T47D (cell line): ENCODE data around the gene MCU.
A peak's percentile ranks its signal among the peaks of the same experiment; 100 is the strongest.
"Not testable (repeated sequence)": the region's sequence is repeated elsewhere in the genome, so short reads cannot be mapped to it uniquely, and the experiment has no call there.

Experiments used
- DNase-seq, 2 experiments: peaks; one replicate each; pipeline versions ENCODE4 v3.0.0 to v3.0.0-alpha.2; 2011 to 2012; ENCODE audit warnings: low read depth in 1 of 2, low spot score in 1 of 2
- JUND ChIP-seq: IDR thresholded peaks from 2 replicates; pipeline ENCODE4 v1.6.1; 2012; ENCODE audit warnings: low read depth
- in situ Hi-C: cut with HindIII; loops from 2 replicates; pipeline ENCODE4 v1.10.0; 2016; ENCODE audit warnings: low sequenced_read_pairs, low pct_unique_long_range_greater_than_20kb

Gene MCU

DNA sequence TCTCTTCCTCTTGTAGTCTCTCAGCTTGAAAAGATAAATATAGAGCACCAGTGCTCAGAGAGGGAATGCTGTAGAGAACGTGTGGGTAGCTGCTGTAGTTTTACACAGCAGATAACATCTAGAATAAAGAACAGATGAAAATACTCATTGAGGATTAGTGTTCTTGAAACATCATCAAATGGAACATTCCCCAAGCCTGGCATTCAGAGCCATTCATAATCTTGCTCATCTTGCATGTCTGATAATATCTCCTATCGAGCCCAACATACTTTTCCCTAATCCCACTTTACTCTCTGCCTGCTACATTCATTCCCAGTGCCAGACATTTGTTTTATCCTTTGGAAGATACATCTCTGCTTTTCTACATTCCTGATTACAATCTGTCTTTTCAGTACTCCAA lies 35.2 kb downstream of the MCU start:
- no peak for DNase-seq
- in situ Hi-C loops, result no loop called here
- no peak for TF ChIP-seq JUND

DNA sequence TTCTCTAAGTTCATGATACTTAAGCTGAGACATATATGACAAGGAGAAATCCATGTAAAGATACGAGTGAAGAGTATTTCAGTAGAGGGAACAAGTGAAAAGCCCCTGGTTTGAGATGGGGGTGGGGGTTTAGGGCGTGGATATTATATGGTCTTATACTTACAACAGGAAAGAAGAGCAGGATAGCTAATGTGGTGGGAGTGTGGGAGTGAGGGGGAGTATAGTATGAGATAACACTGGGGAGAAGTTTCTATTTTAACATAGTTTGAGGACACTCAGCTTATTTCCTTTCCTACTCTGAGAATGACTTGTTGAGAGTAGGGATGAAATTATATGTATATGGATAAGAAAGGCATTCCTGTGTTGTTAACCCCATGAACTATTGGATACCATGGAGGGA lies 36.5 kb downstream of the MCU start:
- DNase-seq, result no peak
- in situ Hi-C loops, result no loop called here
- TF ChIP-seq JUND, result no peak

DNA sequence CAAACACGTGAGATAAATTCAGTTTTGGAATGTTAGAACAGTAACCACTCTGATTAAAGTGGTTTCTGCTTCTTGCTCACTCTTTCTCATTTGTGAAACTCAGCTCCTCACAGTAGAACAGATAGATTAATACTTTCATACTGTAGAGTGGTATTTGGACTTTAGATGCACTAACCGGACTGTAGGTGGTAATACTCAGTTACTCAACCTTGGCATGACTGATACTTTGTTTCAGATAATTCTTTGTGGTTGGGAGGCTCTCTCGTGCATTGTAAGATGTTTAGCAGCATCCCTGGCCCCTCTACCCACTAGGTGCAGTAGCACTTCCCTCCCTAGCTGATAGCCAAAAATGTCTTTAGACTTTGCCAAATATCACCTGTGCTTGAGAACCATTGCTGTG lies 37.6 kb downstream of the MCU start:
- in situ Hi-C loops, result no loop called here
- DNase-seq, result no peak
- no peak for TF ChIP-seq JUND

DNA sequence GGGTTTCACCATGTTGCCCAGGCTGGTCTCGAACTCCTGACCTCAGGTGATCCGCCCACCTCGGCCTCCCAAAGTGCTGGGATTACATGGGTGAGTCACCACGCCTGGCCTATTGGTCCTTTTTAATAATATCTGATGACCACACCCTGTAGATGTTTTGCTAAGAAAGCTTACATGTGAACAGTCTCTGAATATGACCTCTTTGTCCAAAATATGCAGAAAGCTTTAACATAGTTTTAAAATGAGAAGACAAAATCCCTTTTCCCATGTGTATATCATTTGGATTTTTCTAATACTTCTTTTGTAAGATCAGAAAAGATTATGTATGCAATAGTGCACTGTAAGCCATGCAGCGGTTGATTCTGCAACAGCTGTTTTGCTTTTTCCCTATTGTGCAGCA lies 38.5 kb downstream of the MCU start:
- in situ Hi-C loops, result no loop called here
- no peak for DNase-seq
- TF ChIP-seq JUND, result no peak

DNA sequence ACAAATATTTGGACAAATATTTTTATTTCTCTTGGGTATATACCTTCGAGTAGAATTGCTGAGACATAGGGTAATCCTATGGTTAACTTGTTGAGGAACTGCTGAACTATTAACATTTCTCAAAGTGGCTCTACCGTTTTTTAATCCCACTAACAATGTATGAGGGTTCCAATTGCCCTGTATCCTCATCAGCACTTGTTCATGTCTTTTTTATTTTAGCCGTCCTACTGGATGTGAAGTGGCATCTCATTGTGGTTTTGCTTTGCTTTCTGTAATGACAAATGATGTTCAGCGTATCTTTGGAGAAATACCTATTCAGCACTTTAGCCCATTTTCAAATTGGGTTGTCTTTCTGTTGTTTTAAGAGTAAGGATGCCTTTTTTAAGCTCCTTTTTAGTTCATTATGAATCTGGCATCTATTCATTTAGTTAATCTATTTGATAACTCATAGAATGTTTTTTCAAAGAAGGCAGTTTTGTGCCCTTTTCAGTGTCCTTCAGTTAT lies 40.0 kb downstream of the MCU start:
- no peak for DNase-seq
- TF ChIP-seq JUND, result no peak
- in situ Hi-C loops, result no loop called here

DNA sequence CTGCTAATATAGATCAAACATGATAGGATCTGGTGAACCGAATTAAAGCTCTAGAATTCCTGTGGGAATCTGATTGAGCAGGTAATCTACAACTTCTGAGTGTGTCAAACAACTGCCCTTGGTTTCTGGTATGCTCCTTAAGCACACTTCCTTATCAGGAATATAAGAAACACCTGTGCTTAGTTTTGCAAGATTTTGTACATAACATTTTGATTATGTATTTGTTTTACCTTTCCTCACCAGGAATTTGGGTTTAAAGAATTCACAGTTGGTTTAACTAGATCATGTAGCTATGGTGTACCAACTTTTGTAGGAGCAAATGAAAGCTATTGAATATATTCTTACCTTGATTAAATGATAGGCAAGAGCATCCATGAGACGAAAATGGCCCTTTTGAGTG lies 40.6 kb downstream of the MCU start:
- DNase-seq, result no peak
- in situ Hi-C loops, result no loop called here
- TF ChIP-seq JUND, result no peak

DNA sequence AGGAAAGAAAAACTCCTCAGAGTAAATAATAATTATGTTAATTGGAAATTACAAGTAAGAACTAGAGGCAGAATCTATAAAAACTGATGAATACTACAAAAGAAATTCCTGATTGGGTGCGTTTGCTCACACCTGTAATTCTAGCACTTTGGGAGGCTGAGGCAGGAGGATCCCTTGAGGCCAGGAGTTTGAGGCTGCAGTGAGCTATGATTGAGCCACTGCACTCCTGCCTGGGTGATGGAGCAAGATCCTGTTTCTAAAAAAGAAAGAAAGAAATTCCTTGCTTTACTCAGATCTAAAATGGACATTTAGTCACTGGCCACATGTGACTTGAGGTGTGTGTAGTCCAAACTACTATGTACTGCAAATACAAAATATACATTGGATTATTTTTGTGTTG lies 42.0 kb downstream of the MCU start:
- TF ChIP-seq JUND, result no peak
- in situ Hi-C loops, result no loop called here
- no peak for DNase-seq

DNA sequence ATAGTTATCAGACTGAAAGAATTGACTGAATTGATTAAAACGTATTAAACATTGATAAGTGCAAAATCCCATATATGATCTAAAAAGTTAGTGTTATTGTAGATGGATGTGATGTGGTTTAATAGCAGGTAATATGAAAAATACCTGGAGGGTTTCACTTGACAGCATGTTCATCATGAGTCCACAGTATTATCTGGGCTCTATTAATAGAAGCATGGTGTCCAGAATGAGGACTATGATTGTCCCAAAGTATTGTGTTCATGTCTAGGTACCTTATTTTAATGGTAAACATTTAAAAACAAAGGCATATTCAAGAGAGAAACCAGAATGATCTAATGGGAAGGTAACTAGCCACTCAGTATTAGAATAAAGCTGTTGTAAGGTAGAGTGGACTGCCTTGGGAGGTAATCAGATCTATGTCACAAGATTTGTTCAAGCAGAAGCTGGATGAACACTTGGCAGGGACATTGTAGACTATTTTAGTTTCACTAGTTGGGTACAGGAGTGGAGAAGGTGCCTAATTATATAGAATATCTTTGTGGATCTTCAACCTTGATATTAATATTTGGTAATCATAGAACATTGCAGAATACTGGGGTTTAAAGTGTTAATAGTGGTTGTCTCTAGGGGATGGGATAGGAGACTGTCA lies 43.5 kb downstream of the MCU start:
- no peak for TF ChIP-seq JUND
- in situ Hi-C loops, result no loop called here
- DNase-seq, result no peak

DNA sequence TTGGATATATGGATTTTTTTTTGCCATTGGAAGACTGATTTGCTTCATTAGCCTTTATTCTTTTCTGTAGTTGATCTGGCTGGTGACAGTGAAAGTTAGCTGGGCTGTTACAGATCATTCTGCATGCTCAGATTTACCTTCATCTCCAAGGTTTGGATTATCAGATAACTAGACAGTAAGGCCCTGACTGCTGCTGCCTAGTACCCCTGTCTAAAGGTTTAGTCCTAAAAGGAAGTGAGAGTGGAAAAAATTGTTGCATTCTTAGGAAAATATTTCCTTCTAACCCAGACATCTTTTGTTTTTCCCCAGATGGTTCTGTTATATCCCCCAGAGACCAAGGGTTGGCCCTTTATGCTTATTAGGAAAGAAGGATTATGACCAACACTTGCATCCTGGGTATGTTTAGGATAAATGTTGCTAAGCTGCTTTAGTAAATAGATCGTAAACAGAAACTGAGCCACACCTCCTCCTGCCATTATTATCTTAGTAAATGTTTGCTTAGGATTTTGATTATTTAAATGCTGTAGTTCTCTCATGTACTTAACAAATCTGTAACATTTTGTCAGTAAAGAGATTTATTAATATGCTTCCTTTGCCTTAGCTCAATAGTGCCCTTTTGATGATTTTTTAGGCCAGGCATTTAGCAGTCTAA lies 44.4 kb downstream of the MCU start:
- in situ Hi-C loops, result no loop called here
- DNase-seq, result peak in 1 of 2 experiments; percentile 3
- TF ChIP-seq JUND, result no peak

DNA sequence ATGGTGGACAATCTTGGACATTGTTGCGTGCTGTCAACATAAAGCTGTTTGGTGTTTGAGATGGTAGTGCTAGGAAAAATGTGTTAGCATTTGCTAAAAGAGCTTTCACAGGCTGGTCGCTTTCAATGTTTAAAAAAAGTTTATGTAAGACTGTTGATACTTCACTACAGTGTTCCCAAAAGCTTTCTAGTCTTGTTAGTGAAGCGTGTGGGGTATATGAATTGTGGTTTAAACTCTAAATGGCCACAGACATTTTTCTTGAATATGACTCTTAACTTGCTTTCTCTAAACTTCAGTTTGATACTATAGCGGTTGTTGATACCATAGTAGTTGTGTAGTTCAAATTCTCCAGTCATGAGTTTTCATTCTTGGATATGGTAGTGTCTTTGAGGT lies 44.9 kb downstream of the MCU start:
- no peak for TF ChIP-seq JUND
- in situ Hi-C loops, result no loop called here
- no peak for DNase-seq

DNA sequence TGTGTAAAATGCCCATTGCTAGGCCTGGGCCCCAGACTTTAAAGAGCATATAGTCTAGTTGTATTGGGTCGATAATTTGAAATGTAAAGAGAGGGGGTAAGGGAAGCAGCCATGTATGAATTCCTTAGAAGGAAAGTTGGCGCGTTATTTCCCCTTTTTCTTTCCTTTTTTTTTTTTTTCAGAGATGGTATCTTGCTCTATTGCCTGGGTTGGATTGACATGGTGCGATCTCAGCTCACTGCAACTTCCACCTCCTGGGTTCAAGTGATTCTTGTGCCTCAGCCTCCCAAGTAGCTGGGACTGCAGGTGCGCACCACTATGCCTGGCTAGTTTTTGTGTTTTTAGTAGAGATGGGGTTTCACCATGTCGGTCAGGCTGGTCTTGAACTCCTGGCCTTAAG lies 45.4 kb downstream of the MCU start:
- DNase-seq, in situ Hi-C loops: not testable (repeated sequence)

DNA sequence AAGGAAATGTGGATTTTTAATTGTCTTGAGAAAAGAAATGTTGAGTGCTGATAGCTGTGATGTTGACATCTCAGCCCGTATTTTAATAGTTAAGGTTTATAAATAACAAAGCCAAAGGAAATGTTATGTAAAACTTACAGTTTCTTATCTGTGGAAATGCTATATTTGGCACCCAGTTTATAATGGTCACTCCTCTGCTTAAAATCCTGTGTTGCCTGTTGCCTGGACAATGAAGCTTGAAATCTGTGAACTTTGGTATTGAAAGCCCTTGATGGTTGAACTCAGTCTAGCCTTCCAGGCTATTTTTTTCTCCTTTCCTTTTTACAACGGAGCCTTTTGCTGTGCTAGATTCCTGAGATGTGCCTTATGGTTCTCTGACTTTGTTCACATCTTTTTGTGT lies 46.5 kb downstream of the MCU start:
- in situ Hi-C loops, result no loop called here
- no peak for DNase-seq
- TF ChIP-seq JUND, result no peak

DNA sequence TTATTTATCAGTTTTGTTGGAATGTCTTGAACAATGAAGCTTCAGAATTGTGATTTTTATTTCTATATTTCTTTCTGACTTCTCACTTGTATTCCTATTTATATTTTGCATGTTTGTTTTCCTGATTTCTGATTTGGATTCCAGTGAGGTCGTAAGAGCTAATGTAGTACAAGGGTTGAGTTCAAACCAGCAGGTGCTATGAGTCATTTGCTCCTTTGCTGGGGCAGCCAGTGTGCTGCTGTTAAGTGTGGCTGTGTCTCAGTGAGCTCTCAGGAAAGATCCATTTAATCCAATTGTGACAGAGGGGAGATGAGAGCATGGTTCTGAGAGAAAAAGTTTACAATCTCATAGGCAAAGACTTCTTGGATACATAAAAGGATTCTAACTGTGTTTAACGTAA lies 48.6 kb downstream of the MCU start:
- in situ Hi-C loops, result no loop called here
- DNase-seq, result no peak
- TF ChIP-seq JUND, result no peak

DNA sequence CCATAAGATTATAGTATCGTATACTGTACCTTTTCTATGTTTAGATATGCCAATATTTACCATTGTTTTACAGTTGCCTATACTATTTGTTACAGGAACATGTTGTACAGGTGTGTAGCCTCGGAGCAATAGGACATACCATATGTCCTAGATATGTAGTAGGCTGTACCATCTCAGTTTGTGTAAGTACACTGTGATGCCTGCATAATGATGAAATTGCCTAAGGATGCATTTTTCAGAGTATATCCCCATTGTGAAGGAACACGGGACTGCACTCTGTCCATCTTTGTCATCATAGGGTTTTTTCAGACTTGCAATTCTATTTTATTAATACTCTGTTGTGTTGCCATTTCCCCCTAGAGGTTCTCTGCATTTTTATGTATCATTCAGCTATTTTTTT lies 50.1 kb downstream of the MCU start:
- in situ Hi-C loops, result no loop called here
- no peak for DNase-seq
- no peak for TF ChIP-seq JUND
